ENCODE measurements around the gene BCAS3. TPM values are rescaled to one million over a fixed set of nuclear protein-coding genes. Genes with fewer than 3 reads are reported as not detected.
"Not testable (repeated sequence)": the region's sequence is repeated elsewhere in the genome, so short reads cannot be mapped to it uniquely, and the experiment has no call there.

BCAS3 gene
- total RNA-seq, 2 donors from 2014 or later: 14.7 to 17.5 TPM

GRCh38 chr17:60832151-60832585 is 154.5 kb downstream of the BCAS3 start:
- intact Hi-C loops (cut with DNase I): no loop called here
- ATAC-seq (peak in 1 of 2 donors; percentile 19), DNase-seq (no peak)

DNA sequence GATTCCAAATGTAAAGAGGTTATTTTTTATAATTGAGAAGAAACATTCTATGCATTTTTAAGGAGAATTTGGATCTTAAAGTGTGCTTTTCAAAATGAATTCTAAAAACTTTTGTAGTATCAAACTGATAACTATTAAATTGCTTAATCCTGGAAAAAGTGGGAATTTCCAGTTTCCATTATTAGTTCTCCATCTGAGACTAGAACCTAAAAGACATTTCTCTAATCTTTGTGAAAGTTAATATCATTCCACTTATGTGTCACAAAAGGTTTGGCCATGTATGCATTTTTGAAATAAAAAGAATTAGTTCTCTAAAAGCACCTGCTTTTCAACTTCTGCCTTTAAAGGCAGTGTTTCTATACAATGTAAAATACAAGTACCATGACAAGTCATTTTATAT is 155.0 kb downstream of the BCAS3 start:
- no peak for ATAC-seq
- intact Hi-C loops (cut with DNase I): no loop called here
- DNase-seq: no peak

DNA sequence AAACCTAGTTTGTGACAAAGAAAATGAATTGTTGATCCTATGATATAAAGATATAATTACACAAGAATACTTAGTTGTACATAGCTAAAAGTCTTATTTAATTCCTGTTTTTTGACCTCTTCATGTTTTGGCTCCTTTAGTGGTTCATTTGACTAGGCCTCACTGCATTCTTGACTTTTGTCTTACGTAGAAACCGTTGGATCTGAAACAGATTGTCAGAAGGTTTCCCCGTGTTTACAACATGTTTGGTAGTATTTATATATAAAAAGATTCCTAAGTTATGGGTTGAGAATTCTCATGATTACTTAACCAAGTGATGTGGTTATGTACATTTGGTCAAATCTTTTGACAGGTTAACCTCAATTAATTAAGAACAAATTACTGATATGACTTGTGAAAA is 162.8 kb downstream of the BCAS3 start:
- intact Hi-C loops (cut with DNase I): no loop called here
- ATAC-seq: no peak

GRCh38 chr17:60845012-60845411 is 167.4 kb downstream of the BCAS3 start:
- DNase-seq (no peak), ATAC-seq (no peak)
- intact Hi-C loops (cut with DNase I): no loop called here

More for the DNA sequence above, 162.8 kb downstream of the BCAS3 start:
- no peak for DNase-seq

GRCh38 chr17:60846175-60846574 is 168.5 kb downstream of the BCAS3 start:
- ATAC-seq (no peak), DNase-seq (no peak)
- intact Hi-C loops (cut with DNase I): no loop called here

DNA sequence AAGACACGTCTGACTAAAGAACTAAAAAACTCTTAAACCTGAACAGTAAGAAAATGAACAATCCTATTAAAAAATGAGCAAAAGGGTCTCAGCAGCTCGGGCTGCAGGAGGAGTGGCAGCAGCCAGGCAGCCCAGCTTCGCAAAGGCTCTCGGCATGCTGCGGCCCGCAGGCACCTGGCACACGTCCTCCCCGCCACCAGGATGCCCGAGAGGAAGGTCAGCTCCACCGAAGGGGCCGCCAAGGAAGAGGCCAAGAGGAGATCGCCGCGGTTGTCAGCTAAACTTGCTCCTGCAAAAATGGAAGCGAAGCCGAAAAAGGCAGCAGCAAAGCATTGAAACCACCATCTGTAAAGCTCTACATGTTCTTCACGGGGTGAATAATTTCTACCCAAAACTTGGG is 173.5 kb downstream of the BCAS3 start:
- intact Hi-C loops (cut with DNase I): no loop called here

DNA sequence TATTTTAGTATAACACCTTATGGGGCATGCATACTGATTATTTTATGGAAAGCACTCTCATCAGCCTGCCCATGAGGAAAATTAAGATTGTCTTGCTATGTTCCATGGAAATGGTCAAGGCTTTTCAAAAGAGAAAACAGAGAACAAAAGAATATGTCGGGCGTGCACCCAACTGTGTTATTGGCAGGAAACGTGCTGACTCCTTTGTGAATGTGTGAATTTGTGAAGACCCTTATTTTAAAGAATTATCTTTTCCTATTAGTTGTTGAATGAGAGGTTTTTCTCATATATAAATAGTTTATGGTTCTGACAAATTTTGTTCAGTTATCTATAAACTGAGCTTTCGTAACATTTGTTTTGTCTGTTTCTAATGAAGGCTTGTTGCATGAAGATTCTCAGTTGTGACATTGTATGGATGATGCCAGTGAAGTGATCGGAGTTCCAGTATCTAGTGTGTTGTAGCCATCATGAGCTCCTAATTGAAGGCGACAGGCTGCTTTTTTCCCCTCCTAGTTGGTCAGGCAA is 180.0 kb downstream of the BCAS3 start:
- intact Hi-C loops (cut with DNase I): no loop called here
- ATAC-seq (no peak), DNase-seq (no peak)

More for the DNA sequence above, 173.5 kb downstream of the BCAS3 start:
- ATAC-seq: no peak
- no peak for DNase-seq

- intact Hi-C loops (cut with DNase I): no loop called here
- DNase-seq: no peak
- no peak for ATAC-seq
Observed at GRCh38 chr17:60862482-60862881, 184.8 kb downstream of the BCAS3 start.

GRCh38 chr17:60863892-60864707 is 186.4 kb downstream of the BCAS3 start:
- DNase-seq (no peak), ATAC-seq (no peak)
- intact Hi-C loops (cut with DNase I): no loop called here

- DNase-seq: no peak
- intact Hi-C loops (cut with DNase I): no loop called here
- no peak for ATAC-seq
Observed at GRCh38 chr17:60864708-60865005, 187.0 kb downstream of the BCAS3 start.

DNA sequence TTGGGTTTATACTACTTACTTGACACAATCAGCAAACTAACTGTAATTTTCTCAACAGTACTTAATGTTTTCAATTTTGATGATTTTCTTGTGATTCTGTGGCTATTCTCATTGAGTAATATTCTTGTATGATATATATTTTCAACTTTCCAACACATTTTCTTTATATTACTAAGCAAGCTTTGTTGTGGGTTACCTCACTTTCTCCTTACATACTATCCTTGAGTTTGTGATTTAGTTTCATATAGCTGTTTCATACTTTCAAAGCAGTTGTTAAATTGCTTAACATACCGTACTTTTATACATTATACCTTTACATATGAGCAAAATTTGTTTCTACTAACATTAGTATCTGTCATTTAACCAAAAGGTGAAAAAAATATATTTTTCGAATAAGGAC is 197.1 kb downstream of the BCAS3 start:
- no peak for ATAC-seq
- intact Hi-C loops (cut with DNase I): no loop called here
- no peak for DNase-seq

- ATAC-seq; DNase-seq; intact Hi-C loops (cut with DNase I): not testable (repeated sequence)
Observed at GRCh38 chr17:60886731-60887613, 209.3 kb downstream of the BCAS3 start.

GRCh38 chr17:60887614-60888028 is 210.0 kb downstream of the BCAS3 start:
- intact Hi-C loops (cut with DNase I): no loop called here

DNA sequence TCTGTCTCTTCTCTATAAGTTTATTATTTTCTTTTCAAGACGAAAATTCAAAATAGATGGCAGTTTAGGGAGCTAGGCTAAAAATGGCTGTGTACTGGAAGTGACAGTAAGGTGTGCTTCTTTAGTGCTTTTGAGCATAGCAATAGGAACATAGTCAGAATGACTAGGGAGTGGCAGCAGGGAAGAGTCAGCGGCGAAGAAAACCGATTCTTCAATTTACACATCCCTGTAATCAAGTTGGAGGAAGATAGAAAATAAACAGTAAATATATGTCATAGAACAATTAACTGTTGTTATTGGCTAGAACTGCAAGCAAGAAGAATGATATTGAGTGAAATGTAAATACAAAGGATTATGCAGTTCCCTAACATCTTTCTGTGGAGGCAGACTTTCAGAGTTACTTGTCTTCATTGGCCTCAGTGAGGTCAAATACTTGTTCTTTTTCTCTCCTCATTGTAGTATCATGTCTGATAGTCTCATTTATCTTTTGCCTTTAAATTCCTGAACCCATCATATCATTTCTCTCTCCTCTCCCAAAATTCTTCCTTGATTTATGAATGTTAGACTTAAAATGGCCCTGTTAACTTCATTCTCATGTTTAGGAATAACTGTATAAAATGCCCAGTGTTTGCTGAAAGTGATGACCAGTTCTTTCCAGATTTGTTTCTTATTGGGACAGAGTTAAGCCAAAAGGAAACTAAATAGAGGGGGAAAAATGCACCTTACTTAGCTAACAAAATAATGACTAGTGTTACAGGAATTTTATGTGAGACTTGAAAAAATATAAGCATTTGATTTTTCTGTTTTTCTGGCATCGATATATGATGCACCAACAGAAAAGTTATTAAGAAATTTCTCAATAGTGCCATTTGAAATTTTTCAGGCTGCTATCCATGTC is 211.4 kb downstream of the BCAS3 start:
- ATAC-seq (no peak), DNase-seq (no peak)
- intact Hi-C loops (cut with DNase I): no loop called here

More at GRCh38 chr17:60887614-60888028, 210.0 kb downstream of the BCAS3 start:
- ATAC-seq: no peak
- no peak for DNase-seq

- intact Hi-C loops (cut with DNase I): no loop called here
- ATAC-seq (no peak), DNase-seq (no peak)
Observed at GRCh38 chr17:60891149-60891548, 213.5 kb downstream of the BCAS3 start.

GRCh38 chr17:60893475-60893874 is 215.8 kb downstream of the BCAS3 start:
- intact Hi-C loops (cut with DNase I): no loop called here
- ATAC-seq (no peak), DNase-seq (no peak)

DNA sequence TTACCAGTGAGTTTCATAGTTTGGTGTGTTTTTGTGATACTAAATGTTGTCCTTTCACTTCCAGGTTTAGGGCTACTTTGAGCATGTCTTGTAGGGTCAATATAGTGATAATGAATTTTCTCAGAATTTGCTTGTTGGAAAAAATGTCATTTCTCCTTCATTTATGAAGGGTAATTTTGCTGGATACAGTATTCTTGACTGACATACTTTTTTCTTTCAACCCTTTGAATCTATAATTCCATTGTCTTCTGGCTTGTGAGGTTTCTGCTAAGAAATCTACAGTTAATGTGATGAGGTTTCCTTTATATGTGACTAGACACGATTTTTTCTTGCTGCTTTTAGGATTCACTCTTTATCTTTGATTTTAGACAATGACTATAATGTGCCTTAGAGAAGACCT is 219.3 kb downstream of the BCAS3 start:
- no peak for ATAC-seq
- DNase-seq: no peak
- intact Hi-C loops (cut with DNase I): no loop called here

DNA sequence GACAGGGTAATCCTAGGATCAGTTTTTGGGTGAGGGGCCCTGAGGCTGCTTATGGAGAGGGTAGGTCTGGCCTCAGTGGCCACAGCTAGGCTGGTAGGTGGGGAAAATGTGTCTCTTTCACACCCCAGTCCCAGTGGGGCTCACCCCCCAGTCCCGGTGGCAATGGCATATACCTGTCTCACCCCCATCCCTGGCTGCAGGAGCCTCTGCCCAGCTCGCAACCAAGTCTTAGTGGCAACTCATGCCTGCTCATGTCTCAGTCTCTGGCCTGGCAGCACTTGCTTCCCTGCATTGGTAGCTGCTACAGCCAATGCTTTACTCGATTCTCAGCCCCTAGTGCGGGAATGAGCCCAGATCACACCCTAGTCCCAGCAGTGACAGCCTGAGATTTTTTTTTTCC is 221.5 kb downstream of the BCAS3 start:
- ATAC-seq: no peak

GRCh38 chr17:60900688-60901087 is 223.0 kb downstream of the BCAS3 start:
- ATAC-seq: no peak
- DNase-seq: no peak
- intact Hi-C loops (cut with DNase I): no loop called here

More for the DNA sequence above, 221.5 kb downstream of the BCAS3 start:
- no peak for DNase-seq
- intact Hi-C loops (cut with DNase I): no loop called here
